ENCODE measurements around the gene TGFBR2. TPM values are rescaled to one million over a fixed set of nuclear protein-coding genes. Genes with fewer than 3 reads are reported as not detected.

The TGFBR2 gene
- polyA plus RNA-seq, 3 donors, result 46.6 to 60.3 (median 57.0) TPM

GRCh38 chr3:30721314-30721634 lies 114.9 kb downstream of the TGFBR2 start:
- Mint-ChIP-seq H3K9me3 (peaks cover 2 to 10% (median 3%) of the 10 kb centered on the region in 7 donors), H3K36me3 (no peaks in the 10 kb centered on the region), H3K27me3 (ENCODE audit: low read depth in 3 of 3) (peaks cover 0 to 8% (median 0%) of the 10 kb centered on the region in 3 donors), H3K4me1 (no peaks in the 10 kb centered on the region), H3K4me3 (no peak overlapping the region), H3K27ac (no peak overlapping the region)
- Histone ChIP-seq H3K27me3 (ENCODE audit: control insufficient read depth in 2 of 2, insufficient read depth in 2 of 2, low read length in 2 of 2) (no peaks in the 10 kb centered on the region), H3K36me3 (replicated peaks in 1 of 2; ENCODE audit: control insufficient read depth in 1 of 2, insufficient read depth in 2 of 2, low read length in 2 of 2) (no peaks in the 10 kb centered on the region), H3K79me2 (ENCODE audit: insufficient read depth, low read length) (no peaks in the 10 kb centered on the region), H3K4me1 (ENCODE audit: control insufficient read depth in 1 of 2, insufficient read depth in 2 of 2, low read length in 2 of 2) (no peaks in the 10 kb centered on the region), H4K20me1 (ENCODE audit: insufficient read depth, low read length) (no peaks in the 10 kb centered on the region), H3K27ac (ENCODE audit: low read depth in 1 of 2, low read length in 2 of 2) (no peak overlapping the region), H3K4me3 (replicated peaks in 1 of 3; ENCODE audit: low read depth in 2 of 3, low read length in 3 of 3) (no peak overlapping the region), H3K9me3 (replicated peaks in 1 of 2; ENCODE audit: control insufficient read depth in 1 of 2, insufficient read depth in 1 of 2, low read length in 2 of 2) (no peaks in the 10 kb centered on the region), H2AFZ (ENCODE audit: insufficient read depth, low read depth, low read length, poor library complexity, severe bottlenecking) (no peak overlapping the region), H3K4me2 (replicated peaks; ENCODE audit: extremely low read depth, low read length, poor library complexity, severe bottlenecking) (no peak overlapping the region), H3K9ac (ENCODE audit: insufficient read depth, low read length, poor library complexity, severe bottlenecking) (no peak overlapping the region)
- DNase-seq, result no peak
- intact Hi-C loops (cut with micrococcal nuclease), result no loop called here
- TF ChIP-seq CTCF (IDR thresholded peaks at IDR 0.05), result no peak
- WGBS (ENCODE audit: insufficient coverage), result 100% methylated on average over 1 of the region's 2 CpGs

- Mint-ChIP-seq H3K4me1 (no peaks in the 10 kb centered on the region), H3K36me3 (no peaks in the 10 kb centered on the region), H3K27me3 (ENCODE audit: low read depth in 3 of 3) (peaks cover 0 to 10% (median 0%) of the 10 kb centered on the region in 3 donors), H3K27ac (no peak overlapping the region), H3K9me3 (peaks cover 0 to 10% (median 3%) of the 10 kb centered on the region in 7 donors), H3K4me3 (no peak overlapping the region)
- H2AFZ ChIP-seq (ENCODE audit: insufficient read depth, low read depth, low read length, poor library complexity, severe bottlenecking), result no peak overlapping the region
- no peaks in the 10 kb centered on the region for H3K79me2 ChIP-seq (ENCODE audit: insufficient read depth, low read length)
- H3K4me3 ChIP-seq (replicated peaks in 1 of 3; ENCODE audit: low read depth in 2 of 3, low read length in 3 of 3), result no peak overlapping the region
- WGBS (ENCODE audit: insufficient coverage), result no CpG with 5 or more reads among the region's 1 CpG
- no peak overlapping the region for H3K27ac ChIP-seq (ENCODE audit: low read depth in 1 of 2, low read length in 2 of 2)
- H3K36me3 ChIP-seq (replicated peaks in 1 of 2; ENCODE audit: control insufficient read depth in 1 of 2, insufficient read depth in 2 of 2, low read length in 2 of 2), result no peaks in the 10 kb centered on the region
- H4K20me1 ChIP-seq (ENCODE audit: insufficient read depth, low read length), result no peaks in the 10 kb centered on the region
- no peak overlapping the region for H3K4me2 ChIP-seq (replicated peaks; ENCODE audit: extremely low read depth, low read length, poor library complexity, severe bottlenecking)
- DNase-seq, result no peak
- no peaks in the 10 kb centered on the region for H3K4me1 ChIP-seq (ENCODE audit: control insufficient read depth in 1 of 2, insufficient read depth in 2 of 2, low read length in 2 of 2)
- H3K9me3 ChIP-seq (replicated peaks in 1 of 2; ENCODE audit: control insufficient read depth in 1 of 2, insufficient read depth in 1 of 2, low read length in 2 of 2), result no peaks in the 10 kb centered on the region
- no peak for TF ChIP-seq CTCF (IDR thresholded peaks at IDR 0.05)
- intact Hi-C loops (cut with micrococcal nuclease), result no loop called here
- no peak overlapping the region for H3K9ac ChIP-seq (ENCODE audit: insufficient read depth, low read length, poor library complexity, severe bottlenecking)
- H3K27me3 ChIP-seq (ENCODE audit: control insufficient read depth in 2 of 2, insufficient read depth in 2 of 2, low read length in 2 of 2), result no peaks in the 10 kb centered on the region
Observed at GRCh38 chr3:30723211-30723610, 116.8 kb downstream of the TGFBR2 start.

All from CD14-positive monocyte (primary cell).